GM18505 (cell line): ENCODE data around the gene FAM161B.
"Not testable (repeated sequence)": the region's sequence is repeated elsewhere in the genome, so short reads cannot be mapped to it uniquely, and the experiment has no call there.

Source experiments
- ATAC-seq: cut with Tn5 transposase; IDR thresholded peaks from one replicate; pipeline ENCODE4 v1.9.1; 2021; ENCODE audit not compliant: unreplicated experiment
- POLR2A ChIP-seq: IDR thresholded peaks from 4 replicates; pipeline ENCODE4 v1.6.1; 2011; ENCODE audit warnings: borderline replicate concordance; ENCODE audit not compliant: insufficient read depth, insufficient read length; ENCODE audit errors: extremely low read depth

The FAM161B gene

GRCh38 chr14:73949752-73950734, at the start of gene FAM161B, which contains the start of gene COQ6:
FAM161B (minus strand) TSS chr14:73950094; CDS start chr14:73950026, 68 bp downstream.
COQ6 (plus strand) TSS chr14:73950302; CDS start chr14:73950333, 31 bp downstream.
- peak; percentile 84 for ATAC-seq
- TF ChIP-seq POLR2A, result peak; percentile 85

- no peak for TF ChIP-seq POLR2A
- ATAC-seq, result no peak
These were observed 48.8 kb upstream of the FAM161B start for GRCh38 chr14:73998726-73999125.

GRCh38 chr14:73997944-73998447, 48.1 kb upstream of the FAM161B start:
- no peak for TF ChIP-seq POLR2A
- ATAC-seq, result no peak

GRCh38 chr14:73997108-73997943, 47.4 kb upstream of the FAM161B start:
- no peak for ATAC-seq
- TF ChIP-seq POLR2A, result no peak

GRCh38 chr14:73996731-73997107, 46.8 kb upstream of the FAM161B start:
- TF ChIP-seq POLR2A, result no peak
- ATAC-seq, result no peak

- no peak for ATAC-seq
These were observed 46.1 kb upstream of the FAM161B start for GRCh38 chr14:73995977-73996378.

GRCh38 chr14:73994926-73995325, 45.0 kb upstream of the FAM161B start:
- not testable (repeated sequence) for ATAC-seq

More at GRCh38 chr14:73995977-73996378, 46.1 kb upstream of the FAM161B start:
- no peak for TF ChIP-seq POLR2A

GRCh38 chr14:73991092-73991491, 41.2 kb upstream of the FAM161B start:
- no peak for ATAC-seq
- TF ChIP-seq POLR2A, result no peak

GRCh38 chr14:73988656-73989055, 38.8 kb upstream of the FAM161B start:
- ATAC-seq, result not testable (repeated sequence)

GRCh38 chr14:73988065-73988464, 38.2 kb upstream of the FAM161B start:
- TF ChIP-seq POLR2A, result no peak
- no peak for ATAC-seq

GRCh38 chr14:73977896-73978295, 28.0 kb upstream of the FAM161B start:
- ATAC-seq, result no peak
- TF ChIP-seq POLR2A, result no peak

GRCh38 chr14:73976125-73976524, 26.2 kb upstream of the FAM161B start:
- no peak for TF ChIP-seq POLR2A
- ATAC-seq, result no peak

GRCh38 chr14:73973497-73973896, 23.6 kb upstream of the FAM161B start:
- no peak for TF ChIP-seq POLR2A
- no peak for ATAC-seq
